GM12872 (cell line): ENCODE measurements around the gene ALDH4A1.

Experiments used
- TF ChIP-seq, protein P1 (sequence below): IDR thresholded peaks from 3 replicates; pipeline ENCODE4 v1.5.1; 2011; ENCODE audit warnings: low read depth, mild to moderate bottlenecking, low read length, moderate library complexity; ENCODE audit not compliant: insufficient read depth

Gene ALDH4A1

DNA sequence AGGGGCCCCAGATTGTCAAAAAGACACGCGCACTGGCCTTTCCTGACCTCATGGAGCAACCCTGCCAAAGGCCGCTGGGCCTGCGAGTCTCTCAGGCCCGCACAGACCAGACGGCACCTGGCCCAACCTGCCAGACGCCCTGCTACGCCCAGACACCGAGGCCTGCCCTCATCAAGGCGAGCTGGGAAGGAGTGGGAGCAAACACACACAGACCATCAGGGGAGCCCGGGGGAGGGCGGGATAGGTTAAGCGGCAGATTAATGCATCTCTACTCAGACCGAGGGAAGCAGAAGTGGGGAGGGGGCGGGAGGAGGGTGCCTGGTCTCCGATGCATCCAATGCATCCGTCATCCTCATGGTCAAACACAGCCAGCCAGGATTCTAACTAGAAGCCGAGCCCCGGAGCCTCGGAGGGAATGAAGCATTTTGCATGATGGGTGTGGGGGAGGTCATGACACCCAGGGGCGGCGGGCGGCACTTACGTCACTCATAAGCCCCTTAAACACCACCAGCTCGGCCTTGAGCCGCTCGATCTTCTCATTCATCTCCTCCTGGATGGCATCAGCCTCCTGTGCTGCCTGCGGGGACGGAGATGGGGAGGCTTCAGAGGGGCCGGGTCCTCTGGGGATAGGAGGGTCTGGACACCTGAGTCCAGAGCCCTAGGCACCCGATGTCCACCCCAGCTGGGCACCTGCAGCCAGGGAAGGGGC is 17.0 kb upstream of the ALDH4A1 start:
- TF ChIP-seq, protein P1, sequence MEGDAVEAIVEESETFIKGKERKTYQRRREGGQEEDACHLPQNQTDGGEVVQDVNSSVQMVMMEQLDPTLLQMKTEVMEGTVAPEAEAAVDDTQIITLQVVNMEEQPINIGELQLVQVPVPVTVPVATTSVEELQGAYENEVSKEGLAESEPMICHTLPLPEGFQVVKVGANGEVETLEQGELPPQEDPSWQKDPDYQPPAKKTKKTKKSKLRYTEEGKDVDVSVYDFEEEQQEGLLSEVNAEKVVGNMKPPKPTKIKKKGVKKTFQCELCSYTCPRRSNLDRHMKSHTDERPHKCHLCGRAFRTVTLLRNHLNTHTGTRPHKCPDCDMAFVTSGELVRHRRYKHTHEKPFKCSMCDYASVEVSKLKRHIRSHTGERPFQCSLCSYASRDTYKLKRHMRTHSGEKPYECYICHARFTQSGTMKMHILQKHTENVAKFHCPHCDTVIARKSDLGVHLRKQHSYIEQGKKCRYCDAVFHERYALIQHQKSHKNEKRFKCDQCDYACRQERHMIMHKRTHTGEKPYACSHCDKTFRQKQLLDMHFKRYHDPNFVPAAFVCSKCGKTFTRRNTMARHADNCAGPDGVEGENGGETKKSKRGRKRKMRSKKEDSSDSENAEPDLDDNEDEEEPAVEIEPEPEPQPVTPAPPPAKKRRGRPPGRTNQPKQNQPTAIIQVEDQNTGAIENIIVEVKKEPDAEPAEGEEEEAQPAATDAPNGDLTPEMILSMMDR = no peak

DNA sequence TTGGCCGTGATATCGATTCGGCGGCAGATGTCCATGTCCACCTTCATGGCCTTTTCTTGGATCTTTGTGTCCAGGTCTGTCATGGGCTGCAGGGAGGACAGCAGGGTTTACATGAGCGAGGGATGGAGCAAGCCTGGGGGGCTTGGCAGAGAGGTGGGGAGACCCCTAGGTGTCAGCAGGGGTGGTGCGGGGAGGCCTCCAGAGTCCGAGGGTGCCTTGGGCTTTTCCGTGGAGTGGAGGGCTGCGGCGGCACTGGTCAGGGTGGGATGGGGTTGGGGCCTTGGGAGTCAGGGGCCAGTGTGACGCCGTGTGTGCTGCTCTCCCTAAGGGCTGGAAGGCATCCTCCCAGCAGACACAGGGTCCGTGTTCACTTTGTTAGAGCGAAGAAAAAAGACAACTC is 16.1 kb upstream of the ALDH4A1 start:
- TF ChIP-seq, protein P1 = no peak

DNA sequence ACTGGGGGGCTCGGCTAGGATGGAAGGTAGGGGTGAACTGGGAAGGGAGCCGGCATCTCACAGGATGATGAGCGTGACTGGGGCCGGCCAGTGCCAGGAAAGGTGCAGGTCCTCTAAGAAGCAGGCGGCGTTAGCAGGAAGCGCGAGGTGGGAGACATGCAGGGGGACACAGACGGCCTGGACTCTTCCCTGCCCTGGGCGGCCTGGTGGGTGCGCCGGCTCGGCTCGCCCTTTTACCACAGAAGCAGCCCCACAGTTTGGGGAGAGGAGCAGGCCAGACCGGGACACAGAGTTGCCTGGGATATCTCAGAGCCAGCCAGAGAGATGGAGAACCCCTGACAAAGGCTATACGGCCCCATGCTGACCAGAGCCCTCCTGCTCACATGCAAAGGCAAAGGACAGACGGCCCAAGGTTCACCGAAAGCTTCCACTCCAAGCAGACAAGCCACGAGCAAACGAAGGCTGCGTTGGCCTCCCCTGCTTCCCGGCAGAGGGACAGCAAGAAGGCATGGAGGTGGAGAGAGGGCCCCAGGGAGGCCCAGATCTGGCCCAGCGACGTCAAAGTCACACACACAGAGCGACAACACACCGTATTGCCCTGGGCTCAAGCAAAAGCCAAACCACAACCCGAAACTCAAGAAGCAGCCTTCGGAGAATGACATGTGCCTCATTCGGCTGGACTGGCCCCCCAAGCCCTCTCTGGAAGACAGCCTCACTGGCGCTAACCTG is 14.9 kb upstream of the ALDH4A1 start:
- TF ChIP-seq, protein P1 = no peak

DNA sequence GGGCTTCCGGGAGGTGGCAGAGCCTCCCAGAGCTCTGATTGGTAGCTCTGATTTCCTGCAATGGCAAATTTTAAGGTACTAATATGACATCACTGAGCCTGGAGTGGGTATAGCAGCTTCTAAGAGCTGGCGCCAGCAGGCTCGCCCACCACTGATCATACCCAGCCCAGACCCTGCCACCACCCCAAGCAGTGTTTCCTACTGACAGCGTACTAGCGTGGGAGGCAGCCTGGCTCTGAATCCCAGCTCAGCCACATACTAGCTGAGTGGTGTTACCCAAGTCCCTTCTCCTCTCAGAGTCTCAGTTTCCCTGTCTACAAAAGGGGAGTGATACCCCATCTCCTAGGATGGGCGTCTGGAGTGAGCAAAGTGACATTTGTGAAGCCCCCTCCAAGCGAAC is 13.0 kb upstream of the ALDH4A1 start:
- TF ChIP-seq, protein P1 = no peak

DNA sequence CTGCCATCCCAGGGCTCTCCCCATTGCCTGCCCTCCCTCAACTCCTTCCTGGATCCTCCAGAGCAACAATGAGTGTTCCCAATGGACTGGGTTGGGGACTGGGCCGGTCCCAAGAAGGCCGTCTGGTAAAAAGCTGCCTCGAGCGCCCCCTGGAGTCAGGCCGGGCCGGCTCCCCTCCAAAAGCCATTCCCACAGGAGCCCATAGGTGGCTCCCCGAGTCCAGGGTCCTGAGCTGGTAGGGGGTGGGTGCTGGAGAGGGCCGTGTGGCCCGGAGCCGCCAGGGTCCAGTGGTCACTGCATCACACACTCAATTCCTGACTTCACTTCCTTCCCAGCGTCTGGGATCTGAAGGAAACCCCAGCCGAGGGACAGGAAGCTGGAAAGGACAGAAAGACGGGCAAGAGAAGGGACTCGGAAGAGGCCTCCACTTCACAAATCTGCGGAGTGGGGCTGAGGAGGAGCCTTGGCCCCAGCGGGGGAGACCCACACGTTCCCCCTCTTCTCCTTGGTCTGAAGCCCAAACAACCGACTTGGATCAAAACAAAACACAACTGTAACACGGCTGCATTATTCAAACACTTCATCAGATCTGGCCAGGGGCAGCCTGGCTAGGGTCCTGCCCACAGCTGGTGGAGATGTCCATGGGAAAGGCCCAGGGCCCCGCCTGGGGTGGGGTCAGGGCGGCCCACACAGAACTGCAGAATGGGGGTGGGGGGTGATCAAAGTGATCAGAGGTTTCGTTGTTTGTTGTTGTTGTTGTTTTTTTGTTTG is 10.9 kb upstream of the ALDH4A1 start:
- TF ChIP-seq, protein P1 = peak; percentile 98

DNA sequence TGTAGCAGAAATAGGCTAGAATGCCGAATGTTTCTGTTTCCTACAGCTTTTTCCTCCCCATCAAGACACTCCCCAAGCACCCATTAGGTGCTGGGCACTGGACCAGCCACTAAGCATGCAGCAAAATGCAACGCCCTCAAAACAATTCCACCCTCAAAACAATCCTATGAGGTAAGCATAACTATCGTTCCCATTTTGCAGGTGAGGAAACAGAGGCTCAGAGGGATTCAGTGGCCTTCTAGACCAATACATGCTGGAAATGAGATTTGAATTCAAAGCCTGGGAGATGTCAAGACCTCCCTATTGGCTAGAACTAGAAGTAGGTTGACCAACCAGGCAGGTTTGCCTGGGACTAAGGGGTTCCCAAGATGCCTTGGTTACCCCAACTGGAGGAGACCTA is 10.2 kb upstream of the ALDH4A1 start:
- TF ChIP-seq, protein P1 = no peak
